Fibroblast of lung (primary cell): ENCODE results near the gene IZUMO1R. TPM values are rescaled to one million over a fixed set of nuclear protein-coding genes. Genes with fewer than 3 reads are reported as not detected.

Experiments
- DNase-seq, 2 donors: peaks; one replicate each; pipeline versions ENCODE4 v3.0.0 to v3.0.0-alpha.2; 2010; ENCODE audit warnings: low read depth in 2 of 2
- H2AFZ ChIP-seq: 2 replicates; pipeline ENCODE4 v1.5.1; 2012; ENCODE audit warnings: low read length, control low read depth, inconsistent platforms
- H3K27ac ChIP-seq: 2 replicates; pipeline ENCODE4 v1.5.1; 2011; ENCODE audit warnings: low read length, control low read depth; ENCODE audit not compliant: insufficient read depth
- H3K27me3 ChIP-seq: 2 replicates; pipeline ENCODE4 v1.5.1; 2011; ENCODE audit warnings: mild to moderate bottlenecking, low read length; ENCODE audit not compliant: control insufficient read depth, insufficient read depth
- H3K36me3 ChIP-seq: 2 replicates; pipeline ENCODE4 v1.5.1; 2011; ENCODE audit warnings: low read length; ENCODE audit not compliant: control insufficient read depth, insufficient read depth
- H3K4me1 ChIP-seq: 2 replicates; pipeline ENCODE4 v1.5.1; 2011; ENCODE audit warnings: low read length; ENCODE audit not compliant: control insufficient read depth, insufficient read depth; ENCODE audit errors: extremely low read depth
- H3K4me2 ChIP-seq: 2 replicates; pipeline ENCODE4 v1.5.1; 2011; ENCODE audit warnings: low read length, control low read depth; ENCODE audit not compliant: insufficient read depth; ENCODE audit errors: extremely low read depth
- H3K4me3 ChIP-seq, 4 experiments: fragments of 200-600 bp in 1 of 4; sonication (generic) in 1 of 4; replicated peaks in 1 of 4; 2 replicates each; pipeline ENCODE4 v1.5.1; 2011 to 2016; ENCODE audit warnings: low read length in 4 of 4, low read depth in 3 of 4, mild to moderate bottlenecking in 3 of 4, control low read depth in 2 of 4, inconsistent platforms in 1 of 4, mixed read lengths in 1 of 4; ENCODE audit not compliant: insufficient read depth in 1 of 4; ENCODE audit errors: control extremely low read depth in 1 of 4
- H3K79me2 ChIP-seq: 2 replicates; pipeline ENCODE4 v1.5.1; 2012; ENCODE audit warnings: mild to moderate bottlenecking, low read length, inconsistent platforms; ENCODE audit not compliant: control insufficient read depth, insufficient read depth
- H3K9ac ChIP-seq: 2 replicates; pipeline ENCODE4 v1.5.1; 2011; ENCODE audit warnings: mild to moderate bottlenecking, low read length, control low read depth; ENCODE audit not compliant: insufficient read depth
- H3K9me3 ChIP-seq: 2 replicates; pipeline ENCODE4 v1.5.1; 2012; ENCODE audit warnings: low read depth, low read length; ENCODE audit not compliant: control insufficient read depth, insufficient read depth
- H4K20me1 ChIP-seq: 2 replicates; pipeline ENCODE4 v1.5.1; 2011; ENCODE audit warnings: low read length; ENCODE audit not compliant: control insufficient read depth, insufficient read depth; ENCODE audit errors: extremely low read depth
- EZH2 ChIP-seq: IDR thresholded peaks from 2 replicates; pipeline ENCODE4 v1.5.1; 2012; ENCODE audit warnings: low read length, control low read depth, mild to moderate bottlenecking; ENCODE audit errors: missing control alignments
- polyA minus RNA-seq: library from RNA; depleted of rRNA, polyadenylated mRNA; stranded (reverse); fragments of >200 nt; gene quantifications from 2 replicates; pipeline ENCODE4 v1.2.3, GENCODE V29; 2011; ENCODE audit warnings: low replicate concordance
- polyA plus RNA-seq, 2 donors: library from polyadenylated mRNA; depleted of rRNA in 1 of 2; stranded (reverse) in 1 of 2; unstranded in 1 of 2; fragments of >200 nt; gene quantifications; 2 replicates each; pipeline ENCODE4 v1.2.1, GENCODE V29; 2011 to 2012; ENCODE audit warnings: missing spikeins in 1 of 2
- total RNA-seq: library from RNA; depleted of rRNA; stranded (reverse); fragments of >200 nt; gene quantifications from 2 replicates; pipeline ENCODE4 v1.2.1, GENCODE V29; 2014
- TF ChIP-seq, protein P1 (sequence below), 2 donors: IDR thresholded peaks in 1 of 2; conservative IDR thresholded peaks in 1 of 2; 1 replicate in 1 of 2; 2 replicates in 1 of 2; pipeline ENCODE4 v1.5.1; 2011 to 2012; ENCODE audit warnings: low read length in 2 of 2, control low read depth in 1 of 2, inconsistent platforms in 1 of 2, low read depth in 1 of 2, mild to moderate bottlenecking in 1 of 2

Gene IZUMO1R
- total RNA-seq = not detected in 2 replicates
- not detected in 2 replicates for polyA plus RNA-seq
- polyA plus RNA-seq (2012) = not detected in 2 replicates
- not detected in 2 replicates for polyA minus RNA-seq

GRCh38 chr11:94303966-94304958 is at the start of gene IZUMO1R:
TSS of gene IZUMO1R (plus strand) at chr11:94304580. CDS start at chr11:94305637, 1,057 bp downstream.
- no peak within 1 kb of the TSS for H3K4me3 ChIP-seq

GRCh38 chr11:94271885-94272372 is 32.5 kb upstream of the IZUMO1R start:
- Histone ChIP-seq H3K4me3 (no peak overlapping the region), H2AFZ (no peak overlapping the region), H4K20me1 (no peaks in the 10 kb centered on the region), H3K4me2 (no peak overlapping the region), H3K4me1 (no peaks in the 10 kb centered on the region), H3K79me2 (no peaks in the 10 kb centered on the region), H3K9ac (no peak overlapping the region), H3K9me3 (no peaks in the 10 kb centered on the region), H3K36me3 (no peaks in the 10 kb centered on the region), H3K27ac (no peak overlapping the region), H3K27me3 (no peaks in the 10 kb centered on the region)
- DNase-seq = no peak
- TF ChIP-seq, protein P1, sequence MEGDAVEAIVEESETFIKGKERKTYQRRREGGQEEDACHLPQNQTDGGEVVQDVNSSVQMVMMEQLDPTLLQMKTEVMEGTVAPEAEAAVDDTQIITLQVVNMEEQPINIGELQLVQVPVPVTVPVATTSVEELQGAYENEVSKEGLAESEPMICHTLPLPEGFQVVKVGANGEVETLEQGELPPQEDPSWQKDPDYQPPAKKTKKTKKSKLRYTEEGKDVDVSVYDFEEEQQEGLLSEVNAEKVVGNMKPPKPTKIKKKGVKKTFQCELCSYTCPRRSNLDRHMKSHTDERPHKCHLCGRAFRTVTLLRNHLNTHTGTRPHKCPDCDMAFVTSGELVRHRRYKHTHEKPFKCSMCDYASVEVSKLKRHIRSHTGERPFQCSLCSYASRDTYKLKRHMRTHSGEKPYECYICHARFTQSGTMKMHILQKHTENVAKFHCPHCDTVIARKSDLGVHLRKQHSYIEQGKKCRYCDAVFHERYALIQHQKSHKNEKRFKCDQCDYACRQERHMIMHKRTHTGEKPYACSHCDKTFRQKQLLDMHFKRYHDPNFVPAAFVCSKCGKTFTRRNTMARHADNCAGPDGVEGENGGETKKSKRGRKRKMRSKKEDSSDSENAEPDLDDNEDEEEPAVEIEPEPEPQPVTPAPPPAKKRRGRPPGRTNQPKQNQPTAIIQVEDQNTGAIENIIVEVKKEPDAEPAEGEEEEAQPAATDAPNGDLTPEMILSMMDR (conservative IDR thresholded peaks at IDR 0.05 in 1 of 2, IDR thresholded peaks at IDR 0.05 in 1 of 2; ENCODE audit: low read depth in 1 of 2, low read length in 2 of 2) = no peak
- no peak for TF ChIP-seq EZH2

More at GRCh38 chr11:94303966-94304958, at the start of gene IZUMO1R:
- Histone ChIP-seq H4K20me1 (no peaks in the 10 kb centered on the region), H3K9ac (no peak within 1 kb of the TSS), H2AFZ (no peak within 1 kb of the TSS), H3K4me2 (no peak within 1 kb of the TSS), H3K9me3 (no peaks in the 10 kb centered on the region), H3K36me3 (no peaks in the 10 kb centered on the region), H3K27ac (no peak within 1 kb of the TSS), H3K4me1 (no peaks in the 10 kb centered on the region), H3K27me3 (no peaks in the 10 kb centered on the region), H3K79me2 (no peaks in the 10 kb centered on the region)
- DNase-seq = peak in 1 of 2 donors; percentile 18
- TF ChIP-seq, protein P1 (conservative IDR thresholded peaks at IDR 0.05 in 1 of 2, IDR thresholded peaks at IDR 0.05 in 1 of 2; ENCODE audit: low read depth in 1 of 2, low read length in 2 of 2) = no peak
- TF ChIP-seq EZH2 = no peak

- Histone ChIP-seq H3K36me3 (no peaks in the 10 kb centered on the region), H3K79me2 (no peaks in the 10 kb centered on the region), H3K27me3 (no peaks in the 10 kb centered on the region), H3K27ac (no peak overlapping the region), H3K9ac (no peak overlapping the region), H3K4me2 (no peak overlapping the region), H3K9me3 (no peaks in the 10 kb centered on the region), H4K20me1 (no peaks in the 10 kb centered on the region), H3K4me1 (no peaks in the 10 kb centered on the region), H2AFZ (no peak overlapping the region), H3K4me3 (no peak overlapping the region)
- TF ChIP-seq, protein P1 (conservative IDR thresholded peaks at IDR 0.05 in 1 of 2, IDR thresholded peaks at IDR 0.05 in 1 of 2; ENCODE audit: low read depth in 1 of 2, low read length in 2 of 2) = no peak
- no peak for TF ChIP-seq EZH2
- DNase-seq = peak in 1 of 2 donors; percentile 43
These were observed 31.6 kb upstream of the IZUMO1R start for GRCh38 chr11:94272738-94273313.
